Epithelial cell of esophagus (primary cell): ENCODE data around the gene ADARB2.

ENCODE experiments used
- DNase-seq: peaks from one replicate; pipeline ENCODE4 v3.0.0; 2010; ENCODE audit warnings: low read depth
- H3K4me3 ChIP-seq: 2 replicates; pipeline ENCODE4 v1.5.1; 2011; ENCODE audit warnings: mild to moderate bottlenecking, low read length, control low read depth
- CTCF ChIP-seq: IDR thresholded peaks from 2 replicates; pipeline ENCODE4 v1.5.1; 2011; ENCODE audit warnings: low read depth, mild to moderate bottlenecking, low read length, control low read depth, inconsistent platforms; ENCODE audit not compliant: insufficient read depth; ENCODE audit errors: missing control alignments

Gene ADARB2

GRCh38 chr10:1209355-1209979 is 527.9 kb downstream of the ADARB2 start:
- TF ChIP-seq CTCF = no peak
- H3K4me3 ChIP-seq = no peak overlapping the region
- no peak for DNase-seq

DNA sequence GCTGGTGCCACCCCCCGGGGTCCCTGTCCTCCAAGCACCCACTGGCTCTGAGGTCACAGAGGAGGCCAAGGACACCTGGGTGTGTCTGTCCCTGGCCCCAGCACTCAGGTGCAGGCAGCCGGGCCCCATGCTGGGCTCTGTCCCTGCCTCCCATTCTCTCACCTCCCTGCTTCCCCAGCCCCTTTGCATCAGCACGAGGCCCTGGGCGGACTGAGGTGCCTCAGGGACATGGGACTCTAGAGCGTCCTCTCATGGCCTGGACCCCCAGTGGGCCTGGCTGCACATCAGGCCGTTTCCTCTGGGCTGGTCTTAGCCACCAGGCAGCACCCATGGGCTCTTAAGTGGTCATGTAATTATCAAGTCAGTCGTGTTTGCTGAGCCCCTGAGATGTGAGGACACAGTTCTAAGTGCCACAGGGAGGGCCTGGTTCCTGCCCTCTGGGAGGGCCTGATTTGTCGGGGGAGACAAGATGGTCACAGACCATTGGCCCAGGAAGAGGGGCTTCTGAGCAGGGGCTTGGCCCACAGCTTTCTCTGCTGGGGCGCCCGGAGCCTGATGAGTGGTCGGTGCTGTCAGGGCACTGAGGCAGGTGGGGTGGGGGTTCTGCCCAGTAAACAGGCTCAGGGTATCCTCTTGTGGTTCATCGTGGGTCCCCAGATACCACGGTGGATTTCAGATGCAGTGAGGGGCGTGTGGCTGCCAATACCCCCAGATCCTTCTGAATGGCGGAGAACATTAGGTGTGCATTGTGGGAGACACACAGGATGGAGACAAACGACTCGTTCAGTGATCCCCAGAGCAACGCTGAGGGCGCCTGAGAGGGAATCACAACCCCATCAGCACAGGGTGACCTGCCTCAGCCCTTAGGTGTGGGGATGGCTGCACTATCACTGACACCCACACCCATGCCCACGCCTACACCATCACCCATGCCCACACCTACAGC is 528.7 kb downstream of the ADARB2 start:
- no peak overlapping the region for H3K4me3 ChIP-seq
- TF ChIP-seq CTCF = no peak

GRCh38 chr10:1206601-1207000 is 530.7 kb downstream of the ADARB2 start:
- DNase-seq = no peak
- TF ChIP-seq CTCF = no peak
- H3K4me3 ChIP-seq = no peak overlapping the region

More for the DNA sequence above, 528.7 kb downstream of the ADARB2 start:
- no peak for DNase-seq

DNA sequence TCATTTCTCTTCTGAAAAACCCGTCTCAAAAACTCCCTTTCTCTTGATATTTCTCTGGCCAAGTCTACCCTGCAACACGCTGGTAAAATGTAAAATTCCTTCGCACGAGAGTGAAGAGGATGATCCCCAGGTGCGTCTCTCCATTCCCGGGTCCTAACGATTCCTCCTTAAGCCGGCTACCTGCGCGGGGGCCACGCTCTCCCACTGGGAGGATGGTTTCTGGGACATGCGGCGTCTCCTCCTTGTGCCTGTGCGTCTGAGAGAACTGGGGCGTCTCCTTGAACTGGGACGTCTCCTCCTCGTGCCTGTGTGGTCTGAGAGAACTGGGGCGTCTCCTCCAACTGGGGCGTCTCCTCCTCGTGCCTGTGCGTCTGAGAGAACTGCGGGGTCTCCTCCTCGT is 531.2 kb downstream of the ADARB2 start:
- DNase-seq = no peak
- TF ChIP-seq CTCF = no peak
- H3K4me3 ChIP-seq = no peak overlapping the region

DNA sequence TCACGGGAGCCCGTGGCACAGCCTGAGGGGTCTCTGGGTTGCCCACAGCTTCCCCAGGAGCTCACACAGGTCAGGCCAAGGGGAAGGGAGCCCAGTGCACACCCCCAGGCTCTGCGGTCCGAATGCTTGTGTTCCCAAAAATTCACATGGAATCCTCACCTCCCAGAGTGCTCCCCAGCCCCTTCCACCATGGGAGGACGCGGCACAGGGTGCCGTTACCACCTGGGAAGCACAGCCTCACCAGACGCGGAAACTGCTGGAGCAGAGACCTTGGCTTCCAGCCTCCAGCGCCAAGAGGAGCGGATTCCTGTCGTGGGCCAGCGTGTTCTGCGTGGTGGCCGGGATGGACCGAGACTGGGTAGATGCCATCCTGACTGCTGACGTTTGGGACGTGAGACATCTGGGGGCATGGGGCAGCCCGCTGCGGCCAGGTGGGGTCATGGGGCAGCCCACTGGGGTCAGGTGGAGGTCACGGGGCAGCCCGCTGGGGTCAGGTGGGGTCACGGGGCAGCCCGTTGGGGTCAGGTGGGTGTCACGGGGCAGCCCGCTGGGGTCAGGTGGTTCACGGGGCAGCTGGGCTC is 531.8 kb downstream of the ADARB2 start:
- TF ChIP-seq CTCF = no peak
- H3K4me3 ChIP-seq = no peak overlapping the region
- no peak for DNase-seq

GRCh38 chr10:1204434-1205326 is 532.6 kb downstream of the ADARB2 start:
- TF ChIP-seq CTCF = no peak
- DNase-seq = no peak
- H3K4me3 ChIP-seq = no peak overlapping the region
